GM12873 (cell line): ENCODE measurements around the gene CCL4.

ENCODE experiments used
- TF ChIP-seq, protein P1 (sequence below): IDR thresholded peaks from 2 replicates; pipeline ENCODE4 v1.5.1; 2012; ENCODE audit warnings: low read depth, mild to moderate bottlenecking, moderate library complexity, low read length, control low read depth; ENCODE audit not compliant: insufficient read depth; ENCODE audit errors: missing control alignments

CCL4 gene

DNA sequence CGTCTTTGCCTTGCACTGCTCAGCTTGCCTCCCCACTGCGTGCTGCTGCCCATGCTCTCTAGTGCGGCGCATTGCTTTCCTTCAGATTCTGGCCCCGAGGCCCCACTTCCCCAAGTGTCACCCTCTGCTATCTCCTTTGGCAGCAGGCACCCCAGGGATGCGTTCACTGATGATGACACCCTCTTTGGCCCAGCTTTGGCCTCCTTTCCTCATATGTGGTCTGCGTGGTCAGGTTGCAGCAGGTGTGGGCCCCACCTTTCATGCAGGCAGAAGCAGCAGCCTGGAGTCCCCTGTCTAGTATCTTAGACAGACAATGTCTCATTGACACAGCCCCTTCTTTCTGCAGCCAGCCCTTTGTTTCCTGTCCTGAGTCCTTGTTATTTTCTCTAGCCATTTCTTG is 8.9 kb upstream of the CCL4 start:
- TF ChIP-seq, protein P1, sequence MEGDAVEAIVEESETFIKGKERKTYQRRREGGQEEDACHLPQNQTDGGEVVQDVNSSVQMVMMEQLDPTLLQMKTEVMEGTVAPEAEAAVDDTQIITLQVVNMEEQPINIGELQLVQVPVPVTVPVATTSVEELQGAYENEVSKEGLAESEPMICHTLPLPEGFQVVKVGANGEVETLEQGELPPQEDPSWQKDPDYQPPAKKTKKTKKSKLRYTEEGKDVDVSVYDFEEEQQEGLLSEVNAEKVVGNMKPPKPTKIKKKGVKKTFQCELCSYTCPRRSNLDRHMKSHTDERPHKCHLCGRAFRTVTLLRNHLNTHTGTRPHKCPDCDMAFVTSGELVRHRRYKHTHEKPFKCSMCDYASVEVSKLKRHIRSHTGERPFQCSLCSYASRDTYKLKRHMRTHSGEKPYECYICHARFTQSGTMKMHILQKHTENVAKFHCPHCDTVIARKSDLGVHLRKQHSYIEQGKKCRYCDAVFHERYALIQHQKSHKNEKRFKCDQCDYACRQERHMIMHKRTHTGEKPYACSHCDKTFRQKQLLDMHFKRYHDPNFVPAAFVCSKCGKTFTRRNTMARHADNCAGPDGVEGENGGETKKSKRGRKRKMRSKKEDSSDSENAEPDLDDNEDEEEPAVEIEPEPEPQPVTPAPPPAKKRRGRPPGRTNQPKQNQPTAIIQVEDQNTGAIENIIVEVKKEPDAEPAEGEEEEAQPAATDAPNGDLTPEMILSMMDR, result no peak

DNA sequence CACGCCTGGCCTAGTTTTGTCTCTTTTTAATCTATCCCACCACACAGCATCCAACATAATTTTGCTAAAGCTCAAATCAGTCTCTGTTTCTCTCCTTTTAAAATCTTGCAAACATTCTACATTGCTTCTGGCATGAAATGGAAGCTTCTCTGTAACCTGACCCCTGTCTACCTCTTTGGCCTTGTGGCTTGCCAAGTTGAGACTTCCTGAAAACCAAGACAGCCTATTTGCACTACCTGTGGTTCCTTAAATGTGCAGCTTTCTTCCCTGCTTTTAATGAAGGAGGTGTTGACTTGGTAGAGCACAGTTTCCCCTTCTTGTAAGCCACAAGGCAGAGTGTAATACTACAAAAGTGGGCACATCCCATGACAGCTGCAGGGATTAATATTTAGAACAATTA is 7.6 kb upstream of the CCL4 start:
- TF ChIP-seq, protein P1, result no peak

DNA sequence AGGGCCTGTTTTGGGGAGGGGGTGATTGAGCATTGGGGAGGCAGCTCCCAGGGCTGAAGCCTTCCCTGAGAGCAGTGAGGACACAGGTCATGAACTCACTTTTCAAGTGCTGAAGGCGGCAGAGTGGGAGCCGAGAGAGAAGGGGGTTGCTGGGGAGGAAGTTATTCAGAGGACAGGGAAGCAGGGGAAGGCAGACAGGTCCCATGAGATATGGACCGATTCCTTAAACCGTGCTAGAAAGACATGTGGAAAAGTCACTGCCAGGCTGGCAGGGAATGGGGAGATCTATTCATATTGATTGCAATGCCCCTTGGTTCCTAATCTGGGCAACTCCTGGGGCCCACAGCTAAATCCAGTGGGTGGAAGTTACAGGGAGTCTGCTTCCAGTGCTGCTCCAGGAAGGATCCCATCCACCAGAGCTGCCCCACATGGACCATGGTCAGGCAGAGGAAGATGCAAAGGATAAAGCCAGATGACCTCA is 1.1 kb downstream of the CCL4 start:
- TF ChIP-seq, protein P1, result no peak

DNA sequence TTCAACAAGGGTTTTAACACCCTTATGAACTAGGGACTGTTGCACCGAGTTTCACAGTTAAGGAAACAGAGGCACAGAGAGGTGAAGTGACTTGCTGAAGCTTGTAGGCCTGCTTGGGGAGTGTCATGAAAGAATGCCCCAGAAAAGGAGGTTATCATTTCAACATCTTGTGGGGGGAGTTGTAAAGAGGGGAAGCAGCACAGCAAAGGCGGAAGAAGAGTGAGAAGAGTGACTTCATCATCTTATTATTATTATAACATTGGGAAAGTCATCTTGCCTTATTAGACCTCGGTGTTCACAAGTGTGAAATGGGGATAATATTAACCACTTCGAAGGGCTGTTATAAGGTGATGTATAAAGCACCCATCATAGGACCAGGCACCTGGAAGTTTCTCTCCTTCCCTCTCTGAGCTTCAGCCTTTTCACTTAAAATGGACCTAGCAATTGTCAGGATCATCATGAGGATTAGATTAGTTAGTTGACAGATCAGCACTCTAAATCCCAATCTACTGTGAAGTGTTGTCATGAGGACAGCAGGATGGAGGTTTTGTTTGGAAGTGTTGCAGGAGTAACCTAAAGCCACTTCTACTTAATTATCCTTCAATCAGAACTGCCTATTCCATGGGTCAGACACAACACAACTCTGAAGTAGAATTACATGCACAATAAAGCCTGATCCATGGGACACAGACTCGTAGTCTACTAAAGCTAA is 2.3 kb downstream of the CCL4 start:
- TF ChIP-seq, protein P1, result no peak

DNA sequence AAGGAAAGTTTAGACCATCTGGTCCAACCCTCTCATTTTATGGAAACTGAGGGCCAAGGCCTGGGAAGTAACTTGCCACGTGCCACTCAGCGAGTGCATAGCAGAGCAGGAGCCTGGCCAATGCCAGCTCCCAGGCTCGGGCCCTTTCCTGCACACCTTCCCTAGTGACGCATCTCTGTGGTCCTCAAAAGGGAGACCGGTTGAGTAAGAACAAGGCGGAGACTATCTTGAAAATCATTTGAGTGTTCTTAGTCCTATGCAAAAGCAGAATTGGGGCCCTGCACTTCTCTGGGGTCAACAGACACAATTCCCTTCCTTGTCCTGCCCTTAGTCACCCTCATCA is 2.8 kb downstream of the CCL4 start:
- TF ChIP-seq, protein P1, result no peak

DNA sequence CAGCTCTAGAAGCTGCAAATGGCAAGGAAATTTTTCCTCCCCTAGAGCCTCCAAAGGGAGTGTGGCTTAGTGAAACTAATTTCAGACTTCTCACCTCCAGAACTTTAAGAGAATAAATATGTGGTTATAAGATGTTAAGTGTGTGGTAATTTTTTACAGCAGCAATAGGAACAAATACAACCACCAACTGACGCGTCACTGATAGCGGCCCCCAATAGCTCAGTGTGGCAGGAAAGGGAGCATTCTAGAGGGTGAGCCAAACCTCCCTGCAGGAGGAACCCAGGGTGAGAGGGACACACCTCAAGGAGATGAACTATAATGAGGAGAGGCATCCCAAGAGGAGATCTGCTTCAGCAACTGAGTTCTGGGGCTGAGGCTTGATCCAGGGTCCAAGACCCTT is 4.0 kb downstream of the CCL4 start:
- TF ChIP-seq, protein P1, result no peak

DNA sequence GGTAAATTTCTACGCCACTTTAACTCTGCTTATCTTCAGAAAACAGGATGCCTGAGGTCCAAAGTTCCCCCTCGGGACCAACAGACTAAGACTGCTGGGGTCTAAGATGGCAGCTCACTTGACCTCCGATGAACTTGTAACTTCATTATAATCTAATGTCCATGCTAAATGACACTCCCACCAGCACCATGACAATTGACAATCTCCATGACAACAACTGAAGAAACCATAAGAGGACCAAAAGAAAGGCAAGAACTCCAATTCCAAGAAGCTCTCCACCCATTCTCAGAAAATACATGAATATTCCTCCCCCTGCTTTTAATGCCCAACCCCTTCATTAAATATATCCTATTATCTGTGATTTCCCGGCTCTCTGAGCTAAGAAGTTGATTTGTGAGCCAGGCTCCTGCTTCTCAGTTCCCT is 7.5 kb downstream of the CCL4 start:
- TF ChIP-seq, protein P1, result no peak

DNA sequence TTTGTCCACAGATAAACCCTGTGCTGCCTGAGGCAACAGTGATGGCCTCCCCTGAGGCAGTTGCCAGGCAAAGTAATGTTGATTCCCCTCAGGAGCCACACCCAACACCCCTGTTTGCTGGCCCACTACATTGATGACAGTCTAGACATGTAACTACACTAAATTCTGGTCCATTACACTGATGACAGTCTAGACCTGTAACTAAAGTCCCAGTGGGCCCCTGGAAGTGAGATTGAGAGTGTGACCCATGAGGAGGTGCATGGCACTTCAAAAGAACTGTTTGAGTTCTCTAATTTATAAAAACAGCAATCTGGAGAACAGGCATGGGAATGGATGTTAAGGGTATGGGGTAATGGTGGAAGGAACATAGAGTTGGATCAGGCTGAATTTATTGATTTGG is 8.9 kb downstream of the CCL4 start:
- TF ChIP-seq, protein P1, result no peak
